Transverse colon (tissue), 4 donors: ENCODE results near the gene NPPB.

ENCODE experiments used
- EP300 ChIP-seq: sonication (generic); formaldehyde crosslinking; IDR thresholded peaks from one replicate; pipeline ENCODE4 v1.6.1; 2017; ENCODE audit warnings: antibody characterized with exemption, low read depth
- POLR2A ChIP-seq: fragments of 450-650 bp; IDR thresholded peaks from one replicate; pipeline ENCODE4 v1.6.1; 2016; ENCODE audit warnings: antibody characterized with exemption, mild to moderate bottlenecking, moderate library complexity
- POLR2AphosphoS5 ChIP-seq, 3 donors: sonication (generic); formaldehyde crosslinking; IDR thresholded peaks; one replicate each; pipeline ENCODE4 v1.6.1; 2016; ENCODE audit warnings: antibody characterized with exemption in 3 of 3
- TF ChIP-seq, protein P1 (sequence below), 5 experiments: fragments of 200-600 bp in 3 of 5; fragments of 450-650 bp in 2 of 5; sonication (generic) in 3 of 5; IDR thresholded peaks; 1 replicate in 2 of 5; 2 replicates in 3 of 5; pipeline ENCODE4 v1.5.1; 2016 to 2017; ENCODE audit warnings: antibody characterized with exemption in 5 of 5, inconsistent platforms in 3 of 5, mild to moderate bottlenecking in 2 of 5, moderate library complexity in 1 of 5

DNA sequence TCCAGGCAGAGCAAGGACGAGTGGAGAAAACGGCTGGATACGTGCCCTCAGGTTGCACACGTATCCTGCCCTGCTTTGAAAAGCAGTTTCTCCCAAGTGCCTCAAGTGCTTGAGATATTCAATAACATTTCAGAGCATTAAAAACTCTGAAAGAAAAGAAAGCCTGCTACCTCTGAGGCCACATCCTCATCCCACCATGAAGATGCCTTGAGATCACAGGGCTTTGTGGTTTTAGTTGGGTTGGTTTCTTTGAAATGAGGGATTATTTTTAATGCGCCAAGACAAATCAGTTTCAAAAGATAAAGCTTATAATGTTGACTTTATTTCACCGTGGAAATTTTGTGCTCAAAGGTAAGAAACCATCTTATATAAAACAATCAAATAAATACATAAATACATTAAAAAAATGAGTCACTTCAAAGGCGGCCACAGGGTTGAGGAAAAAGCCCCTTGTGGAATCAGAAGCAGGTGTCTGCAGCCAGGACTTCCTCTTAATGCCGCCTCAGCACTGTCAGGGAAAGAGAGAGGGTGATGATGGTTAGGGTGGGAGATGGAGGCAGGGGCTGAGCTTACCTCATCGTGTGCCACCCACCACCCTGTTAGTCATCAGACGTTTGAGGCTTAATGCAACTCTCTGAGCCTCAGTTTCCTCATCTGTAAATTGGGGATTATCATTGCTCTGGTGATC lies 1.4 kb downstream of the NPPB start:
- TF ChIP-seq POLR2AphosphoS5 (IDR thresholded peaks at IDR 0.05) (no peak), POLR2A (no peak), EP300 (no peak)
- TF ChIP-seq, protein P1, sequence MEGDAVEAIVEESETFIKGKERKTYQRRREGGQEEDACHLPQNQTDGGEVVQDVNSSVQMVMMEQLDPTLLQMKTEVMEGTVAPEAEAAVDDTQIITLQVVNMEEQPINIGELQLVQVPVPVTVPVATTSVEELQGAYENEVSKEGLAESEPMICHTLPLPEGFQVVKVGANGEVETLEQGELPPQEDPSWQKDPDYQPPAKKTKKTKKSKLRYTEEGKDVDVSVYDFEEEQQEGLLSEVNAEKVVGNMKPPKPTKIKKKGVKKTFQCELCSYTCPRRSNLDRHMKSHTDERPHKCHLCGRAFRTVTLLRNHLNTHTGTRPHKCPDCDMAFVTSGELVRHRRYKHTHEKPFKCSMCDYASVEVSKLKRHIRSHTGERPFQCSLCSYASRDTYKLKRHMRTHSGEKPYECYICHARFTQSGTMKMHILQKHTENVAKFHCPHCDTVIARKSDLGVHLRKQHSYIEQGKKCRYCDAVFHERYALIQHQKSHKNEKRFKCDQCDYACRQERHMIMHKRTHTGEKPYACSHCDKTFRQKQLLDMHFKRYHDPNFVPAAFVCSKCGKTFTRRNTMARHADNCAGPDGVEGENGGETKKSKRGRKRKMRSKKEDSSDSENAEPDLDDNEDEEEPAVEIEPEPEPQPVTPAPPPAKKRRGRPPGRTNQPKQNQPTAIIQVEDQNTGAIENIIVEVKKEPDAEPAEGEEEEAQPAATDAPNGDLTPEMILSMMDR (IDR thresholded peaks at IDR 0.05): no peak
